ENCODE measurements around the gene SMC6.

SMC6 gene

DNA sequence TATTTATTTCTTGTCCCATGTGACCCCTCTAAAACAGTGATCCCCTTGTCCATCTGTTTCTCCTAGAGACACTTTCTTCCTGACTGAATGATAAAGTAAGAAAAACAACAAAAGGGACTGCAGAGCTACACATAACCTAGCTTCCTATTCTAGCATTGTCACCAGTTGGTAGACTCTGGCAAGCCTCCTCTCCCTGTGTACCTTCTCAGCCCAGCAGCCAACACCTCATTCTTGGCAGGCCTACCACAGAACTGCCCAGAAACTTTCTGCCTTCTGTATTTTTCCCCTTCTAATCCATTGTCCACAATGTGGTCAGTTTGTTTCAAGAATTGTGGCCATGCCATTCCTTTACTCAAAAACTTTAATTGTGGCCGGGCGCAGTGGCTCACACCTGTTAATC, 13.4 kb downstream of the SMC6 start:
- H3K4me3 ChIP-seq (ENCODE audit: low read depth, low read length), result no peak overlapping the region
- TF ChIP-seq, protein P1, sequence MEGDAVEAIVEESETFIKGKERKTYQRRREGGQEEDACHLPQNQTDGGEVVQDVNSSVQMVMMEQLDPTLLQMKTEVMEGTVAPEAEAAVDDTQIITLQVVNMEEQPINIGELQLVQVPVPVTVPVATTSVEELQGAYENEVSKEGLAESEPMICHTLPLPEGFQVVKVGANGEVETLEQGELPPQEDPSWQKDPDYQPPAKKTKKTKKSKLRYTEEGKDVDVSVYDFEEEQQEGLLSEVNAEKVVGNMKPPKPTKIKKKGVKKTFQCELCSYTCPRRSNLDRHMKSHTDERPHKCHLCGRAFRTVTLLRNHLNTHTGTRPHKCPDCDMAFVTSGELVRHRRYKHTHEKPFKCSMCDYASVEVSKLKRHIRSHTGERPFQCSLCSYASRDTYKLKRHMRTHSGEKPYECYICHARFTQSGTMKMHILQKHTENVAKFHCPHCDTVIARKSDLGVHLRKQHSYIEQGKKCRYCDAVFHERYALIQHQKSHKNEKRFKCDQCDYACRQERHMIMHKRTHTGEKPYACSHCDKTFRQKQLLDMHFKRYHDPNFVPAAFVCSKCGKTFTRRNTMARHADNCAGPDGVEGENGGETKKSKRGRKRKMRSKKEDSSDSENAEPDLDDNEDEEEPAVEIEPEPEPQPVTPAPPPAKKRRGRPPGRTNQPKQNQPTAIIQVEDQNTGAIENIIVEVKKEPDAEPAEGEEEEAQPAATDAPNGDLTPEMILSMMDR (IDR thresholded peaks at IDR 0.05; ENCODE audit: borderline replicate concordance, insufficient read depth, low read depth, low read length), result no peak

DNA sequence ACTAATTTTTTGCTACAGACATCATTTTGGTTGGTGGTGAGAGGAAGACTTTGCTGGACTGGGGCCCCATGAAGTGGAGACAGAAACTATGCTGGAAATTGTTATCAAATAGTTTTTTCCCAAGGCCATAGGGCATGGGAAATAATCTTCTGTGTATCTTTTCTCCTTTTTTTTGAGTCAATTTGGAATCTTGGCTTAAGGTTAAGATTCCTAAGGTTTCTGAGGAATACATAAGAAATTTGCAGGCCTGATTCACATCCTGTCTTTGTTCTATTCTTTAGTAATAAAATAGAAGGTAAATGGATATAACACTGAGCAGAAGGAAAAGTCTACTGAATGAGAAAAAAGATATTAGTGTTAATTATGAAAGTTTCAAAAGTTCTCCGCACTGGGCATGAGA, 16.6 kb downstream of the SMC6 start:
- TF ChIP-seq, protein P1 (IDR thresholded peaks at IDR 0.05; ENCODE audit: borderline replicate concordance, insufficient read depth, low read depth, low read length), result no peak
- H3K4me3 ChIP-seq (ENCODE audit: low read depth, low read length), result no peak overlapping the region

DNA sequence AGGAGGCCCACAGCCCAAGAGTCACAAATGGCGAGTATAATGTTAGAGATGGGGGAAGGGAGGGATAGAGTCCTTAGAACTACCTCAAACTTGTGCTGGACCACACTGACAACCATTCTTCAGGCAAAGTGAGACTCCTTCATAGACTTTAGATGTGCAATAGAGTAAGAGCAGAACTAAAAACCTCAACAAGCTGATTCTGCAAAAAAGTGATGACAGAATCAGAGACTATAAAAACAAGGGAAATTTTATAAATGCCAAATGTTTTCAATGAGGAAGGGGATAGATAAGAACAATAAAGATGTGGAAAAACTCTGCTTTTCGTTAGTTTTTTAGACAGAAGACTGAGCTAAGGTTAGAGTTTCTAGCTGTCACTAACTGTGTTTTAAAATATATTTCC, 17.7 kb downstream of the SMC6 start:
- H3K4me3 ChIP-seq (ENCODE audit: low read depth, low read length), result no peak overlapping the region
- TF ChIP-seq, protein P1 (IDR thresholded peaks at IDR 0.05; ENCODE audit: borderline replicate concordance, insufficient read depth, low read depth, low read length), result no peak

DNA sequence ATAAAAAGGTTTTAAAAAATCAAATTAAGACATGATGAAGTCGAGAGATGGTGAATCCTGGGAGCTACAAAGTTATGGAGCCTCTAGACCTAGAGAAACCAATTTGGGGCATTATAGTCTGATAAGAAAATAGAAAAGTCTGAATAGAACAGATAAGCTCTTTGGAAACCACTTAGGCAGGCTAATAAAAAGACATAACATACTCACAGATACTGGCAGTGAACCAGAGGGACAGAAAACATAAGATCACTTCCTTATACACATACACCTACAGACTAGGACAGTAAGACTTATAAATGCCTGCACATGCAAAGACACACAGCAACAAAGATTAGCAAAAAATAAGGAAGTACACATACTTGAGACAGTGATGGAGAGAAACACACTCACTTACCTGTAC, 20.0 kb downstream of the SMC6 start:
- TF ChIP-seq, protein P1 (IDR thresholded peaks at IDR 0.05; ENCODE audit: borderline replicate concordance, insufficient read depth, low read depth, low read length), result no peak
- H3K4me3 ChIP-seq (ENCODE audit: low read depth, low read length), result no peak overlapping the region

DNA sequence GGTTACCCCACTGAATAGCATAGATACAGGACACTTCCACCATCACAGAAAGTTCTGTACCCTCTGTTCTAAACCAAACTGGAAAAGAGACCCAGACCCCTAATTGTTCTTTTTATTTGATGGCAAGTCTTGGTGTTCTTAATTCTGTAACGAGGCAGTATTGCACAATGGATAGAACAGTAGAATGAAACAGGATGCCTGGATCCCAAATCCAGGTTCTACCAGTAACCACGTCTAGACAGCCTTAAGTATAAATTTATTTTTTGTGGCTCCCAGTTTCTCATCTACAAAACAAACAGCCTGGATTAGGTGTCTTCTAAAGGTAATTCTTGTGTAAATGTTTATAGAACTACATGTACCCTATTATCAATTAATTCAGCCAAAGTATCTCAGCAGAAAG, 23.7 kb downstream of the SMC6 start:
- H3K4me3 ChIP-seq (ENCODE audit: low read depth, low read length), result no peak overlapping the region
- TF ChIP-seq, protein P1 (IDR thresholded peaks at IDR 0.05; ENCODE audit: borderline replicate concordance, insufficient read depth, low read depth, low read length), result no peak

DNA sequence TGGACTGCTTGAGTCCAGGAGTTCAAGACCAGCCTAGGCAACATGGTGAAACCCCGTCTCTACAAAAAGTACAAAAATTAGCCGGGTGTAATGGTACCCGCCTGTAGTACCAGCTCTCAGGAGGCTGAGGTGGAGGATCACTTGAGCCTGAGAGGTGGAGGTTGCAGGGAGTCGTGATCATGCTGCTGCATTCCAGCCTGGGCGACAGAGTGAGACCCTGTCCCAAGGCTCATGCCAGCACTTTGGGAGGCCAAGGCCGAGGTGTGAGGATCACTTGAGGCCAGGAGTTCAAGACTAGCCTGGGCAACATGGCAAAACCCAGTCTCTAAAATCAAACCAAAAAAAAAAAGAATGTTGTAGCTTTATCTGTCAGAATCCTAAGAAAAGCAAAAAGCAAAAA, 25.4 kb downstream of the SMC6 start:
- TF ChIP-seq, protein P1 (IDR thresholded peaks at IDR 0.05; ENCODE audit: borderline replicate concordance, insufficient read depth, low read depth, low read length), result no peak
- H3K4me3 ChIP-seq (ENCODE audit: low read depth, low read length), result no peak overlapping the region

DNA sequence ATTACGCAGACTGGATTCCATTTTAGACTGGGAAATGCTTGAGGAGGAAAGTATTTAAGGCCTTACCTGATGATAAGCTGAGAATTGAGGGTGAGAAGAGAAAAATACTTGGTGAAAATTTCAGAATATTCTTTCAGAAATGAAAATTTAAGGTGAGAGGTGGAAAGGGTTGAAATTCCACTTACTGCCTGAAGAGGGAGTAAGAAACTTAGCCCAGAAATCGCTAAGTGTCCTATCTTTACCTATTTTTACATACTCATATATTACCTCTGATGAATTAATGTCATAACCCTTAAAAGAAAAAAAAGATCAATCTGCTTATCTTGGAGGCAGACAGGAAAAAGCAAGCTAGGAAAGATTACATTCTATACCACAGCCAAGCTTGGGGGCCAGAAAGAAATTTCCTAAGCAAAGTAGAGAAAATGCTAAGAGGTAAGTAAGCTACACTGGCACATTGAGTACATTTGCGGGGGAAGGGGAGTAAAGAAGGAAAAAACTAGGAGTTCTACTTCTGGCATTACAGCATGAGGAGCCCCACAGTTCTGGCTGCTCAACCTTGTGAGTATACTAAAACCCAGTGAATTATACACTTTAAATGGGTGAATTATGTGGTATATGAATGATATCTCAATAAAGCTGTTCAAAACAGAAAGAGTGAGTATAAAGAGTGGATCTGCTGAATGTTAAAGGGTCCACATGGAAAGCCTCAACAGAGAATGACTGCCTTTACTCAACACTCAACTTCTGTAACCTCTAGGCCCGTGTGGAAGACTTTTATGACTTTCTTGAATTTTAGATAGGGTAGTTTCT, 33.8 kb downstream of the SMC6 start:
- TF ChIP-seq, protein P1 (IDR thresholded peaks at IDR 0.05; ENCODE audit: borderline replicate concordance, insufficient read depth, low read depth, low read length), result peak; percentile 51; the same call in 1 of the 2 replicates
- H3K4me3 ChIP-seq (ENCODE audit: low read depth, low read length), result no peak overlapping the region
